SK-N-SH (cell line): Measurements from ENCODE around the gene WWOX.

Experiments
- EP300 ChIP-seq, 2 experiments: IDR thresholded peaks; 2 replicates each; pipeline versions ENCODE4 v1.4.0 to v1.6.1; 2012; ENCODE audit warnings: borderline replicate concordance in 1 of 2, low read depth in 1 of 2, low read length in 1 of 2
- EZH2phosphoT487 ChIP-seq: fragments of 200-600 bp; sonication (generic); IDR thresholded peaks from 2 replicates; pipeline ENCODE4 v1.6.1; 2017; ENCODE audit warnings: low read depth, mixed run types, mild to moderate bottlenecking, antibody characterized with exemption, moderate library complexity, borderline replicate concordance
- RAD21 ChIP-seq: IDR thresholded peaks from 2 replicates; pipeline ENCODE4 v1.6.1; 2012; ENCODE audit warnings: mild to moderate bottlenecking, low read length
- TF ChIP-seq, protein P1 (sequence below): fragments of 200-600 bp; sonication (generic); IDR thresholded peaks from 2 replicates; pipeline ENCODE4 v1.6.1; 2017; ENCODE audit warnings: antibody characterized with exemption, mild to moderate bottlenecking, moderate library complexity

DNA sequence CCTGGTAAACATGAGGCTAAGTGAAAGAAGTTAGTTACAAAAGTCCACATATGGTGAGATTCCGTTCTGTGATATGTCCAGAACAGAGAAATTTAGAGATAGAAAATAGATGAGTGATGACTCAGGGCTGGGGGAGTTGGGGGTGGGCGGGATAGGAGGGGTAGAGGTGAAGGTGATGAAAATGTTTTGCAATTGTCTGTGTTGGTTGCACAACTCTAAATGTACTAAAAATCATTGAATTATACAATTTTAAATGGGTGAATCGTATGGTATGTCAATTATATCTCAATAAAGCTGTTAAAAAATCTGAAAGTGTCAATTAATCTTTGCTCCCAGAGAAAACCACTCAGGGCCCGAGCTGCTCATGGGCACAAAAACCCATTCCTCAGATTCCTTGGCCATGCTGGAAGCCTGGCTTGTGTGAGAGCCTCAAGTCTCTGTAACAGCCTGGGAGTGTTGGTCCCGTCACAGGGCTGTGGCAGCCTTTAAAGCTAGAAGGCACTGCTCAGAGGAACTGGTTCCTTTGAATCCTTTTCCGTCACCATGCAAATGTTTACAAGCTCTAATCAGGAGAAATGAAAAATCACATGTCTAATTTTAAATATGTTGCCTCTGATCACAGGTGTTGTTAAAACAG is 225.3 kb downstream of the WWOX start:
- TF ChIP-seq, protein P1, sequence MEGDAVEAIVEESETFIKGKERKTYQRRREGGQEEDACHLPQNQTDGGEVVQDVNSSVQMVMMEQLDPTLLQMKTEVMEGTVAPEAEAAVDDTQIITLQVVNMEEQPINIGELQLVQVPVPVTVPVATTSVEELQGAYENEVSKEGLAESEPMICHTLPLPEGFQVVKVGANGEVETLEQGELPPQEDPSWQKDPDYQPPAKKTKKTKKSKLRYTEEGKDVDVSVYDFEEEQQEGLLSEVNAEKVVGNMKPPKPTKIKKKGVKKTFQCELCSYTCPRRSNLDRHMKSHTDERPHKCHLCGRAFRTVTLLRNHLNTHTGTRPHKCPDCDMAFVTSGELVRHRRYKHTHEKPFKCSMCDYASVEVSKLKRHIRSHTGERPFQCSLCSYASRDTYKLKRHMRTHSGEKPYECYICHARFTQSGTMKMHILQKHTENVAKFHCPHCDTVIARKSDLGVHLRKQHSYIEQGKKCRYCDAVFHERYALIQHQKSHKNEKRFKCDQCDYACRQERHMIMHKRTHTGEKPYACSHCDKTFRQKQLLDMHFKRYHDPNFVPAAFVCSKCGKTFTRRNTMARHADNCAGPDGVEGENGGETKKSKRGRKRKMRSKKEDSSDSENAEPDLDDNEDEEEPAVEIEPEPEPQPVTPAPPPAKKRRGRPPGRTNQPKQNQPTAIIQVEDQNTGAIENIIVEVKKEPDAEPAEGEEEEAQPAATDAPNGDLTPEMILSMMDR = no peak
- TF ChIP-seq EZH2phosphoT487 = no peak
- TF ChIP-seq EP300 (IDR thresholded peaks at IDR 0.05; ENCODE audit: borderline replicate concordance in 1 of 2, low read depth in 1 of 2, low read length in 1 of 2) = no peak
- no peak for TF ChIP-seq RAD21
